K562 (cell line): ENCODE data around the gene CASP7. TPM values are rescaled to one million over a fixed set of nuclear protein-coding genes. Genes with fewer than 3 reads are reported as not detected.

ENCODE experiments used
- ARID1B ChIP-seq: fragments of 450-650 bp; IDR thresholded peaks from 2 replicates; pipeline ENCODE4 v1.6.1; 2016; ENCODE audit warnings: antibody characterized with exemption, mild to moderate bottlenecking, inconsistent platforms
- BRF2 ChIP-seq: IDR thresholded peaks from 3 replicates; pipeline ENCODE4 v1.6.1; 2011; ENCODE audit warnings: borderline replicate concordance, mild to moderate bottlenecking; ENCODE audit not compliant: insufficient read length, insufficient read depth
- E2F3 ChIP-seq: fragments of 250-450 bp; sonication (Bioruptor Pico); IDR thresholded peaks from 2 replicates; pipeline ENCODE4 v1.4.0; 2020; ENCODE audit warnings: mild to moderate bottlenecking
- KLF13 ChIP-seq: fragments of 450-650 bp; IDR thresholded peaks from 2 replicates; pipeline ENCODE4 v1.6.1; 2016; ENCODE audit warnings: missing genetic modification characterization, low read depth, mild to moderate bottlenecking, missing compliant biosample characterization, moderate library complexity, borderline replicate concordance
- MTA2 ChIP-seq: fragments of 450-650 bp; IDR thresholded peaks from 2 replicates; pipeline ENCODE4 v1.6.1; 2016; ENCODE audit warnings: low read depth
- NR1H2 ChIP-seq: sonication (generic); formaldehyde crosslinking; IDR thresholded peaks from 2 replicates; pipeline ENCODE4 v1.4.0; 2020; ENCODE audit warnings: mild to moderate bottlenecking, missing genetic modification reagents
- SFPQ ChIP-seq: fragments of 200-400 bp; formaldehyde crosslinking; IDR thresholded peaks from 2 replicates; pipeline ENCODE4 v1.6.1; 2017; ENCODE audit warnings: mild to moderate bottlenecking, low read depth, low read length, moderate library complexity
- SMAD4 ChIP-seq: fragments of 250-450 bp; sonication (Bioruptor Pico); conservative IDR thresholded peaks from 2 replicates; pipeline ENCODE4 v1.8.0; 2021; ENCODE audit warnings: inconsistent platforms, mild to moderate bottlenecking, moderate library complexity
- SMARCB1 ChIP-seq: IDR thresholded peaks from 2 replicates; pipeline ENCODE4 v1.6.1; 2011; ENCODE audit warnings: improper control_type of control experiment, low read depth; ENCODE audit not compliant: insufficient read length
- SUPT5H ChIP-seq: fragments of 450-650 bp; IDR thresholded peaks from 2 replicates; pipeline ENCODE4 v1.6.1; 2016
- ZNF174 ChIP-seq: fragments of 250-450 bp; sonication (Bioruptor Pico); IDR thresholded peaks from 2 replicates; pipeline ENCODE4 v1.4.0; 2020; ENCODE audit warnings: mild to moderate bottlenecking
- ZNF253 ChIP-seq: fragments of 250-450 bp; sonication (Bioruptor Pico); conservative IDR thresholded peaks from 2 replicates; pipeline ENCODE4 v1.6.1; 2021; ENCODE audit warnings: mild to moderate bottlenecking
- ZNF445 ChIP-seq: fragments of 250-450 bp; sonication (Bioruptor Pico); IDR thresholded peaks from 2 replicates; pipeline ENCODE4 v1.4.0; 2020; ENCODE audit warnings: low read depth, mild to moderate bottlenecking, moderate library complexity
- ZNF75A ChIP-seq: fragments of 450-650 bp; formaldehyde crosslinking; IDR thresholded peaks from 2 replicates; pipeline ENCODE4 v1.4.0; 2020; ENCODE audit warnings: mild to moderate bottlenecking
- polyA plus RNA-seq, 8 experiments: library from polyadenylated mRNA; depleted of rRNA in 4 of 8; stranded (reverse) in 5 of 8; unstranded in 3 of 8; fragments of >200 nt; fragmentation: Nextera tagmentation in 2 of 8; fragmentation: Illumina TruSeq in 1 of 8; extraction: Ambion mirVana in 2 of 8; extraction: Trizol in 1 of 8; gene quantifications; 2 replicates each; pipeline versions ENCODE4 v1.2.1 to v1.2.3, GENCODE V29; 2011 to 2014; ENCODE audit warnings: inconsistent platforms in 1 of 8, missing spikeins in 1 of 8
- total RNA-seq, 7 experiments: library from RNA; depleted of rRNA in 6 of 7; stranded (reverse); fragments of >200 nt in 6 of 7; fragmentation: Illumina TruSeq in 2 of 7; extraction: Trizol in 2 of 7; gene quantifications; 2 replicates each; pipeline versions ENCODE4 v1.2.1 to v1.2.3, GENCODE V29; 2011 to 2021; ENCODE audit warnings: low replicate concordance in 1 of 7
- TF ChIP-seq, protein P1 (sequence below), 2 experiments: fragments of 450-650 bp in 1 of 2; sonication (generic) in 1 of 2; formaldehyde crosslinking in 1 of 2; IDR thresholded peaks in 1 of 2; conservative IDR thresholded peaks in 1 of 2; 2 replicates each; pipeline versions ENCODE4 v1.6.1 to v1.8.1; 2016 to 2023; ENCODE audit warnings: mild to moderate bottlenecking in 2 of 2, moderate library complexity in 2 of 2, inconsistent platforms in 1 of 2, missing genetic modification reagents in 1 of 2
- TF ChIP-seq, protein P2 (sequence below): fragments of 450-650 bp; IDR thresholded peaks from 2 replicates; pipeline ENCODE4 v1.6.1; 2017; ENCODE audit warnings: mild to moderate bottlenecking, moderate library complexity
- TF ChIP-seq, protein P3 (sequence below): fragments of 200-800 bp; sonication (Bioruptor generic); IDR thresholded peaks from 2 replicates; pipeline ENCODE4 v1.6.1; 2017; ENCODE audit warnings: missing genetic modification characterization, missing compliant biosample characterization
- TF ChIP-seq, protein P4 (sequence below): fragments of 450-650 bp; formaldehyde crosslinking; IDR thresholded peaks from 2 replicates; pipeline ENCODE4 v1.4.0; 2022; ENCODE audit warnings: missing genetic modification characterization

Gene CASP7
- total and polyA plus RNA-seq, 9 of the 15 experiments (the other 6 are each of a cell fraction or from before 2014, with no cell fraction given), result 2.2 to 23.3 (median 9.0) TPM

DNA sequence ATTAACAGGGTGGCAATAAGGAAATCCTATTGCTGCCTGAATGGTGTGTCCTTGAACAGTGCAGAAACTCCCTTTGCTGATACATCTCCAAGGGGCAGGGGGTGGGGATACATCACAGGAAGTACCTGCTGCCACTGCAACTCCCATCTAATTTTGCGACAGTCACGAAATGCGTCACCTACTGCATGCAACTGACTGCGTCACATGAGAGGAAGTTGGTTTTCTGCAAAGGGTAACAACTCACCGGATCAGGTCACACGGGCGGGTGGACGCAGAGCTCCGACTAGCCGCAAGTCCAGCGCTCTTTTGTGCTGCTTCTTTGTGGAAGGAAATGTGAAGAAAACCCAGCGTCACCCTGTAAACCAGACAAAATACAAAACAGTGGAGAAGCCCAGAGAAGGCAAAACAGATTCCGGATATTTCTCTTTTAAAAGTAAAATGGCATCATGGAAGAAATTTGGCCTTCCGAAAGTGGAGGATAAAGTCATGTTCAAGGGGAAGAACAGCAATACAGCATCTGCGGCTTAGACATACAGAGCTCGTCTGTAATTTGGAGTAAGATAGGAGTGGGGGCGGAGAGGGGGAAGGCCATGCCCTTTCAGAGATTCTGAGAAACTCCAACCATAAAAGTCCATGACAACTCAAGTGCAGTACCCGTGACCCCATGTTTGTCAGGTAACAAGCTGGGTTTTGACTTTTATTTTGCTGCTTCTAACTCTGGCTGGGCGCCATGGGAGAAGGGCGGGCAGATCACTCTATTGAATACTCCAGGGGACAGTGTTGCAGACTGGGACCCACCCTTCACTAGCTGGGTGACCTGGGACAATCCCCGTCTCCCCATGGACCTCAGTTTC is 39.5 kb downstream of the CASP7 start (continued):
- TF ChIP-seq, protein P1, sequence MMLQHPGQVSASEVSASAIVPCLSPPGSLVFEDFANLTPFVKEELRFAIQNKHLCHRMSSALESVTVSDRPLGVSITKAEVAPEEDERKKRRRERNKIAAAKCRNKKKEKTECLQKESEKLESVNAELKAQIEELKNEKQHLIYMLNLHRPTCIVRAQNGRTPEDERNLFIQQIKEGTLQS (IDR thresholded peaks at IDR 0.05), result peak; percentile 25; the same call in 1 of the 2 replicates
- TF ChIP-seq, protein P1 (CRISPR knock-in tag; conservative IDR thresholded peaks at IDR 0.05), result no peak
- TF ChIP-seq, protein P2, sequence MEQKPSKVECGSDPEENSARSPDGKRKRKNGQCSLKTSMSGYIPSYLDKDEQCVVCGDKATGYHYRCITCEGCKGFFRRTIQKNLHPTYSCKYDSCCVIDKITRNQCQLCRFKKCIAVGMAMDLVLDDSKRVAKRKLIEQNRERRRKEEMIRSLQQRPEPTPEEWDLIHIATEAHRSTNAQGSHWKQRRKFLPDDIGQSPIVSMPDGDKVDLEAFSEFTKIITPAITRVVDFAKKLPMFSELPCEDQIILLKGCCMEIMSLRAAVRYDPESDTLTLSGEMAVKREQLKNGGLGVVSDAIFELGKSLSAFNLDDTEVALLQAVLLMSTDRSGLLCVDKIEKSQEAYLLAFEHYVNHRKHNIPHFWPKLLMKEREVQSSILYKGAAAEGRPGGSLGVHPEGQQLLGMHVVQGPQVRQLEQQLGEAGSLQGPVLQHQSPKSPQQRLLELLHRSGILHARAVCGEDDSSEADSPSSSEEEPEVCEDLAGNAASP, result no peak
- TF ChIP-seq MTA2 (no peak), ZNF253 (CRISPR knock-in tag) (no peak), KLF13 (tag) (no peak), SUPT5H (0 out of 2 replicates have a peak, but pooled peaks have one; percentile 46), ZNF445 (CRISPR knock-in tag) (no peak), ZNF174 (no peak), ZNF75A (CRISPR knock-in tag) (no peak), NR1H2 (CRISPR knock-in tag) (no peak), SMARCB1 (no peak), BRF2 (no peak), SMAD4 (CRISPR knock-in tag) (no peak), E2F3 (CRISPR knock-in tag) (no peak), SFPQ (no peak), ARID1B (no peak)
- TF ChIP-seq, protein P3, sequence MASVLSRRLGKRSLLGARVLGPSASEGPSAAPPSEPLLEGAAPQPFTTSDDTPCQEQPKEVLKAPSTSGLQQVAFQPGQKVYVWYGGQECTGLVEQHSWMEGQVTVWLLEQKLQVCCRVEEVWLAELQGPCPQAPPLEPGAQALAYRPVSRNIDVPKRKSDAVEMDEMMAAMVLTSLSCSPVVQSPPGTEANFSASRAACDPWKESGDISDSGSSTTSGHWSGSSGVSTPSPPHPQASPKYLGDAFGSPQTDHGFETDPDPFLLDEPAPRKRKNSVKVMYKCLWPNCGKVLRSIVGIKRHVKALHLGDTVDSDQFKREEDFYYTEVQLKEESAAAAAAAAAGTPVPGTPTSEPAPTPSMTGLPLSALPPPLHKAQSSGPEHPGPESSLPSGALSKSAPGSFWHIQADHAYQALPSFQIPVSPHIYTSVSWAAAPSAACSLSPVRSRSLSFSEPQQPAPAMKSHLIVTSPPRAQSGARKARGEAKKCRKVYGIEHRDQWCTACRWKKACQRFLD, result no peak
- TF ChIP-seq, protein P4, sequence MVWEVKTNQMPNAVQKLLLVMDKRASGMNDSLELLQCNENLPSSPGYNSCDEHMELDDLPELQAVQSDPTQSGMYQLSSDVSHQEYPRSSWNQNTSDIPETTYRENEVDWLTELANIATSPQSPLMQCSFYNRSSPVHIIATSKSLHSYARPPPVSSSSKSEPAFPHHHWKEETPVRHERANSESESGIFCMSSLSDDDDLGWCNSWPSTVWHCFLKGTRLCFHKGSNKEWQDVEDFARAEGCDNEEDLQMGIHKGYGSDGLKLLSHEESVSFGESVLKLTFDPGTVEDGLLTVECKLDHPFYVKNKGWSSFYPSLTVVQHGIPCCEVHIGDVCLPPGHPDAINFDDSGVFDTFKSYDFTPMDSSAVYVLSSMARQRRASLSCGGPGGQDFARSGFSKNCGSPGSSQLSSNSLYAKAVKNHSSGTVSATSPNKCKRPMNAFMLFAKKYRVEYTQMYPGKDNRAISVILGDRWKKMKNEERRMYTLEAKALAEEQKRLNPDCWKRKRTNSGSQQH (CRISPR knock-in tag), result no peak
